GM19023 (cell line): ENCODE results near the gene PGF.

ENCODE experiments used
- ATAC-seq: cut with Tn5 transposase; IDR thresholded peaks from one replicate; pipeline ENCODE4 v1.9.1; 2021; ENCODE audit warnings: mild to moderate bottlenecking, moderate library complexity; ENCODE audit not compliant: unreplicated experiment

PGF gene

DNA sequence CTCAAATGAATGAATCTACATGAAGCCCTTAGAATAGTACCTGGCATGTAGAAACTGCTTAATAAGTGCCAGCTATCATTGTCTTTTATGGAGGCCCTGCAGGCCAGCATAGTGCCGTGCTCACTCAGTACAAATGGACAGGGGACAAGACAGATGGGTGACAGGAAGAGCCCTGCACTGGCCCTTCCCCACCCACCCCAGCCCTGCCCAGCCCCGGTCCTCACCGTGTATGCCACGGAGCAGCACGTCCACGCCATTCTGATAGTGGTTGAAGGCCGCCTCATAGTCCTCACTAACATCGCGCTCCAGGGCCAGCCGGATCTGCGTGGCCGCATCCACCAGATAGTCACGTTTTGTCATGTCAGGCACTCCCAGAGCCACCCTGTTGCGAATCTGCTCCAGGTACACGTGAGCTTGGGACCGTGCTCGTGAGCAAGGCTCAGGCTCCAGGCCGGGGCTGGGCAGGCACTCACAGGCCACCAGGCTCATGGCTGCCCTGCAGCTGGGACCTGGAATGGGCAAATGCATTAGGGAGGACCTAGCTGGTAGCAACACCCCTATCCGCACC lies 34.3 kb downstream of the PGF start:
- ATAC-seq, result no peak

DNA sequence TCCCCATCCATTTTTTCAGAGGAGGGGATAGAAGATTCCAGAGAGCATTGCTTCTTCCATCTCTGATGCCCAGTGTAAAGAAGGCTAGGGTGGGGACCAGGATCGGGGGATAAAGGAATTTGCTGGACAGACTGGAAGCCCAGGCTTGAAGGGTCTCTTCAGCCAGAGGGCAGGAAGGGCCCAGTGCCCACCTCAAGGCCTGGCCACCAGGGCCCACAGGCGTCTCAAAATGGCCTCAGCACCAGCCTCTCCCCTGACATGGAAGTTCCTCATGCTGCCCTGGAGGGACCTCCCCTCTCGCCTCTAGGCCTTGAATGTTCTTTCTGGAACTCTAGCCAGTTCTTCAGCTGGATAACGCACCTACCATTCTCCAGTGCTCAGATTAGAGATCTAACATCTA lies 35.1 kb downstream of the PGF start:
- no peak for ATAC-seq

DNA sequence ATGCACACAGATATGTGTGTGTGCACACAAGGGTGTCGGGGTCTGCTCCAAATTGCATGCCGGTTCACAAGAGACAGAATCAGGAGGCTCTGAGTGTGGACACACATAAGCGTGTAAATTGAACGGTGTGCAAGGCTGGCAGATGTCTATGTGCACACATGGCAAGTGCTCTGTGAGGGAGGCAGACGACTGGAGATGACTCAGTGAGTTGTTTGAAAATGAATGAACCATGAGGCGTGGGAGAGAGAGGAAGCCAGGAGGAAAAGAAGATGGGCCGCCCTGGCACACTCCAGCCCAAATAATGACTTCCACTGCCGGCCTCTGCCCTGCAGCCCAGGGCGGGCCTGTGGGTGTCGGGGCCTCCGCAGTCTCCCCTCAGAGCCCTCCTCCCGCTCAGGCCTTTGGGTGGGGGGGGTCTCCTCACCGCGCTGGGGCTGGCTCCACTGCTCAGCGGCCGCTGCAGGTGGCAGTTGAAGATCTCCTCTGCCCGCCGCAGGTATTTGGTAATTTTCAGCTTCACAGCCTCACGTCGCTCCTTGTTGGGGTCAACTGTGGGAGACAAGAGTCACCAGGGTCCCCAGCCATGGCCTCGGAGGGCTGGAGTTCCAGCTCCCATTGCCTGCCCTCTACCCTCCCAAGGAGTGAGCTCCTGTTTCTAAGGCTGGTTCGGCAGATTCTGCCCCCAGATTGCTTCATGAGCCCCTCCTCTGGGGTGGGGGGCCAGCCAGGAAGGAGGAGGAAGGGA lies 35.8 kb downstream of the PGF start:
- no peak for ATAC-seq

DNA sequence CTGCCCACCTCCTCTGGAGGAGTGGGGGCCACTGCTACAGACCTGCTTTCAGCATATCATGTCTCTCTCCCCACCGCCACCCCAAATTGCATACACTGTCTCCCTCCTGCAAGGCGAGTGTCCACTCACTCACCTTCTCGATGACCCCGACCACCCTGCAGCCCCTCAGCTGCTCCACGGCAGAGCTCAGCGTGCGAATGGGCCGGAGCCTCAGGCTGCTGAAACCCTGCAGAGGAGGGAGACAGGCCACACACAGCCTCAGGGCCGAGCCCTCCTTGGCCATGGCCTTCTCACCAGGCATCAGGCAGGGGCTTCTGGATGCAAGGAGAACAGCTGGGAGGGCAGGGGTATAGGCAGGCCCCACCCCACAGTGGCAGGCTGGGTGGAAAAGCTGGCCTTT lies 37.0 kb downstream of the PGF start:
- ATAC-seq, result no peak

DNA sequence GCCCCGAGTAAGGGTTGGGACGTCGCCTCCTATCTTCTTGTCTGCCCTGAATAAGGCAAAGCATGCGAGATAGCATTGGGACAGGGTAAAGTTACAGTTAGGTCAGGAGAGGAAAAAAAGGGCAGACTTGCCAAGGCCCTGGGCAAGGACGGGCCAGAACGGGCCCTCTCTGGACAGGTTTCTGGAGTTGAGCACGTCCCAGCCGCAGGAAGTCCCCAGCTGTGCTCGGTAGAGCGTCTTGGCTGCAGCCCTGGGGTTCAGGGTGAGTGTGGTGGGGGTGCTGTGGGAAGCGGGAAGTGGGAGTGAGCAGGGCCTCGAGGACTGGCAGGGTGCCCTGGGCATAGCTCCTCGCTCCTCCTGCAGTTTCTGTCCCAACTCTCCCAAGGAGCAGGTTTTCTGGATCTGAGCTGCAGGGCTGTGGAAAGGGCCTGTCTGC lies 37.7 kb downstream of the PGF start:
- ATAC-seq, result no peak

DNA sequence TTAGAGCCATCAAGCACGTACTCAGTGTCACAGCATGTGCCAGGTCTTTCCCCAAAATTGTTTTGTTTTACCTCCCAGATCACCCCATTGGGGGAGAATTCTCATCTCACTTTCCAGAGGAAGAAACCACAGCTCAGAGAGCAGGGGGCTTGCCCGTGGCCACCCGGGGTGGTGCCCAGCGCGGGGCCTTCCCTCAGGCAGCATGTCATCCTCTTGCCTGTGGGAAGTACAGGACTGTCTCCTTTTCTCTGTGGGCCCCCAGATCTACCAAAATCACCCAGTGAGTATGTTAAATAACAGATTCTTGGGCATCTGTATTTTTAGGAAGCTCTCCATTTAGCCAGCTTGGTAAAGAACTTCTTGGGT lies 38.2 kb downstream of the PGF start:
- ATAC-seq, result no peak

DNA sequence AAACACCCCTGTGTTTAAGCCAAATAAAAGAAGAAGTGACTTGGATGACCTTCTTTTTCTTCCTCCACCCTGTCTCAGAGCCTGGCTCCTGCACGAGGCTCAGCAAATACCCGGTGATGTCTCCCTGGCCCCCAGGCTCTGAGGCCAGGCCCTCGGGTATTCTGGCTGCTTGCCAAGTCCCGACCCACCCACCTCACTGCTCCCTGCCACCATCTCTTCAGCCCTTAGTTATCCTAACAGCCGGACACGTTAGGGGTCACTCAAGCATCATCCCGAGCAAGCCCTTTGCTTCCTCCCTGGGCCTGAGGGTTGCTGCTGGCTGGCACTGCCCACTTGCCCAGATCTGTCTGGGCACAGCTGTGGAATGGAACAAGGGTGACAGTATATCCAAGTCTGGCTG lies 39.6 kb downstream of the PGF start:
- no peak for ATAC-seq

DNA sequence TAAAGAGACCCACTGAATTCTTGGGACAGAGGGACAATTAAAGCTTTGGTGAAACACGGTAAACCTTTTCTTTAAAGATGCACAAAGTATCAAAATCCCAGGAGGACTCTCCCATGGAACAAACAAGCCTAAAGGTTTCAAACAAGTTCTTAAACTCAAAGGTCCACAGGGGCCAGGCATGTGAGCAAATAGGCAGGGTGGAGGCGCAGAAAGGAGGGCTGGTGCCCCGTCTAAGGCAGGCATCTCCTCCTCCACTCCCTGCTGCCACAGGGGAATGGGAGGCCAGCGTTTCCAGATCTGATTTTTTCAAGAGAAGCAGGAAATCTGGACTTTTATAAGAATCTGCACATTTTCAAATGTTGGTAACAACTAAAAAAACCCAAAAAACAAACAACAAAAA lies 40.0 kb downstream of the PGF start:
- ATAC-seq, result no peak

DNA sequence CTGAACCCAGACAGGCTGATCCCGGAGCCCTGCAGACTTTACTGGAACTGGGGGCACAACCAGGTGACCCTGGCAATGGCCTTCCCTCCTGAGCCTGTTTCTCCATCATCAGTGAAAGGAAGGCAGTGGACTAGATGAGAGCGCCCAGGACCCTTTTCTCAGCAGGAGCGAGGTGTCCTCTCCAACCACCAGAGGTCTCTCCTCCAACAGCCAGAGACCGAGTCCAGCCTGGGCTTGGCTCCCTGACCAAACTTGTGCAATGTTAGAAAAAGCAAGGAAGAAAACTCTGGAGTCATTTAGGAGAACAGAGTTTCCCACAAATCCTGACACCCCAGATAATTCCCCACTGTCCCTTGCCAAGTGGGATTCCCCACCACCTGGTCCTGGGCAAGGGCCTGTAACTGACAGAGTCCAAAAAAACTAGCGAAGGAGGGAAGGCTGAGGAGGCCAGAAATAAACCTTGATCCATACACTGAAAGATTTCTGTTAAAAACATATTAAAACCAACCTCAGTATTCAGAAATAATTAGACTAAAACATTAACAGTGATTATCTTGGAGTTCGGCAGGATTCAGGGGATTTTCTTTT lies 41.3 kb downstream of the PGF start:
- no peak for ATAC-seq

DNA sequence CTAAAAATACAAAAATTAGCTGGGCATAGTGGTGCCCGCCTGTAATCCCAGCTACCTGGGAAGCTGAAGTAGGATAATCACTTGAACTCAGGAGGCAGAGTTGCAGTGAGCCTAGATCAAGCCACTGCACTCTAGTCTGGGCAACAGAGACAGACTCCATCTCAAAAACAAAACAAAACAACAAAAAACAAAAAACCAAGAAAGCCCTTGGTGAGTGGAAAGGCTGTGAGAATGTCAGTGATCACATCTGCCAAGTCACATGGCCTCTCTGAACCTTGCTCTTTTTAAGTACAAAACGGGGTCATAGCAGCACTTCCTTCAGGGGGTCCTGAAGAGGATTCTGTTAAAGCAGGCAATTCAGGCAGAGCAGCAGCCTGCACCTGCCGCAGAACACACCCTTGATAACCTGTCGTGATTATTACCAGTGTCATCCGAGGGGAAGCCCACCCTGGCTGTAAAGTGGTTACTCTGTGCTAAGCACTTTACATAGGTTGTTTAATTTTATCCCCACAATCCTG lies 41.9 kb downstream of the PGF start:
- ATAC-seq, result no peak

DNA sequence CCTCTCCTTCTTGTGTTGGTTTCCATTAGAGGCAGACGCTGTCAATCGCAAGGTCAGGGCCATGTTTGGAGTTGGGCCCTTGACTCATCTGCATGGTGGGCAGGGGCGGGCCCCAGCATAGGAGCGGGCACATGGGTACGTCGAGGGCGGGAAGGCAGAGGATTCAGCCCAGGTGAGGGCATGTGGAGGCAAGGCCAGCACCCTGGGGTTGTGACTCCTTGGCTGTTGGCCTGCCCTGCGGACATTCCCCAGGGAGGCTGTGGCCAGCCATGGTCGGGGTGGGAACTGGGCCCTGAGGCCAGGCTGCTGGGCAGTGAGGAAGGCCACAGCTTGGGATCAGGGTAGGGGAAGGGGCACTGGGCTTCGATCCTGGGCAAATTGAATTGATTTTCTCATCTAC lies 42.6 kb downstream of the PGF start:
- no peak for ATAC-seq

DNA sequence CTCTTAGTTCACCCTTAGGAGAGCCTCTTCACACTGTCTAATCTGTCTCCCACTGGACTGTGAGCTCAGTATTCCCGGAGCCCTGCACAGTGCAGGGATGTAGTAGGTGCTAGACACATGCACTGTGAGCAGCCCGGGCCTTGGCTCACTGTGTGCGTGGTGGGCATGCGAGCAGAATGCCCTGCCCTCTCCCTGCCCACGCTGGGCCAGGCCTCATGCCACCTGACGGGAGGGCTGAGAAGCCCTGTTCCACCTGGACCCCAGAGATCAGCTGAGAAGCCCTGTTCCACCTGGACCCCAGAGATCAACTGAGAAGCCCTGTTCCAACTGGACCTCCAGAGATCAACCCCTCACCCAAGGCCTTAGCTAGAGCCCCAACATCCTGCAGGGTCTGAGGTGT lies 43.3 kb downstream of the PGF start:
- no peak for ATAC-seq

DNA sequence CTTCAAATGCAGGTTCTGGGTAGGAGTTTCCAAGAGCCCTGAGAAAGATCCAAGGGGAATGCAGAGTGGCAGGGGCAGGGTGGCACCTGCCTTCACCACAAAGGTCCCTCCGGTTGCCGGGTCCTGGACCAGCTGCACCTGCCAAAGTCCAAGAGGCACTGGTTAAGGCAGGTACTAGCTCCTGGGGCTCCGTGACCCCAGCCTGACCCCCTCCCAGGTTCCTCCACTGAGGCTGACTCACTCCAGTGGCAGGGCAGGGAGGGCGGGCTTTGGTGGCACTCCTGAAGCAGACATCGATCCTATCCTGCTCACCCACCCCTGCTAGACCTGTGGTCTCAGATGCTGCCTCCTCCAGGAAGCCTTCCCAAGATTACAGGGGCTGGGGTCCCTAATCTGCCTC lies 43.7 kb downstream of the PGF start:
- no peak for ATAC-seq

DNA sequence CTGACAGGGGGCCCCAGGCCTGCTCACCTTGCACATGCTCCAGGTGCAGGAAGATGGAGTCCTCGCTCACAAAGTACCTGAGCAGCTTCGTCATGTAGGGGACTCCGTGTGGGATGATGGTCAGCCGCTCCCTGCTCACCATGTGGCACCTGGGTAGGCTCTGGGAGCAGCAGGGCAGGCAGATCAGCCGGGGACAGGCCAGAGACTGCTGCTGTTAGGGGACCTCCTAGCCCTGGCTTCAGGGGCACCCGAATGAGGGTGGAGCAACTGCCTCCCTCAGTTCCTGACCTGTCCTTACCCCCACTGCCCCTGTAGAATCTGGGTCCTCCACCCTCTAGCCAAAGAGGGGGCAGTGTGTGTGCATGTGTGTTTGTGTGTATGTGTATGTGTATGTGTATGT lies 44.2 kb downstream of the PGF start:
- no peak for ATAC-seq

DNA sequence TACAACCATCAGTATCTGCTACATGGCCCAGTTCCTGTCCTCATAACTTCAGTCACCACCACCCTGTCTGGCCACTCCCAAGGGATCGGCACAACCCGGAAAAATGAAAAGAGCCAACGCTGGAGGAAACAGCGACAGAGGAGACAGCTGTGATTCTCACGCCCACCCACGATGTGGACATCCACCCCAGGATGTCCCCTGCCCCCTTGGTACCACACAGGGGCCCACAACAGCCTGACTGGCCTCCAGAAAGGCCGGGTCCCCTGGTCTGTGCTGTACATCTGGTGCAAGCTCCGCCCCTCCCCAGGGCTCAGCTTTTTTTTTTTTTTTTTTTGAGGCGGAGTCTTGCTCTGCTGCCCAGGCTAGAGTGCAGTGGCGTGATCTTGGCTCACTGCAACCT lies 44.8 kb downstream of the PGF start:
- no peak for ATAC-seq

DNA sequence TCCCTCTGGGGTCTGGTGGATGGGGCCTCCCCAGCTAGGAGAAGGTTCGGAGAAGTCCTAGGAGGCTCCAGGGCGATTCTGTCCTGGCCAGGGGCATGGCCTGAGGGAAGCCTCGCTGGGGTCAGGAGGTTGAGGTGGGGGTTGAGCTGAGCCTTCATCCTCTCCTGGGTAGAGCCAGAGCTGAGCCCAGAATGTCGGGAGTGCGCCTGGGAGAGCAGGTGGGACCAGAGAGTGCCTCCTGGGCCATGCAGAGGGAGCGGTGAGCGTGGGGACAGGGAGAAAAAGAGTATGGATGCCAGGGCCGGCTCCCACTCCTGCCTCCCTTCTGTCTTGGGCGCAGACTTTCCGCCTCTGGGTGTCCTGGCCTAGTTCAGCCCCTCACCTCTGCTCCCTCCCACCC lies 45.5 kb downstream of the PGF start:
- ATAC-seq, result no peak

DNA sequence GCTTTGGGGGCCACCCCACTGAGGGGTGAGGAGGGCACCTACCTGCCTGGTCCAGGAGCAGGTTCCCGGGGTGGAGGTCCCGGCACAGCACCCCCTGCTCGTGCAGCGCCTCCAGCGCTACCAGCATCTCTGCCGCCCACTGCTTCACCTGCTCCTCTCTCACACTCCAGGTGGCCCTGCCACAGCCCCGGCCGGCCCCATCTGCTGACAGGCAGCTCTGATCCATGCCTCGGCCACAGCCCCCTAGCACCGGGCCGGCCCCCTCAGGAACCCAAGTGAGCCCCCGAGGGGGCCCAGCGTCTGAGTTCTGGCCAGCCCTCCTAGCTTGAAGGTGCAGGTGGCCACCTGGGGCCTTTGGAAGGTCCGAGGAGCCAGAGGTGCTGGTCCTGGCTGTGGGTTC lies 45.9 kb downstream of the PGF start:
- no peak for ATAC-seq

DNA sequence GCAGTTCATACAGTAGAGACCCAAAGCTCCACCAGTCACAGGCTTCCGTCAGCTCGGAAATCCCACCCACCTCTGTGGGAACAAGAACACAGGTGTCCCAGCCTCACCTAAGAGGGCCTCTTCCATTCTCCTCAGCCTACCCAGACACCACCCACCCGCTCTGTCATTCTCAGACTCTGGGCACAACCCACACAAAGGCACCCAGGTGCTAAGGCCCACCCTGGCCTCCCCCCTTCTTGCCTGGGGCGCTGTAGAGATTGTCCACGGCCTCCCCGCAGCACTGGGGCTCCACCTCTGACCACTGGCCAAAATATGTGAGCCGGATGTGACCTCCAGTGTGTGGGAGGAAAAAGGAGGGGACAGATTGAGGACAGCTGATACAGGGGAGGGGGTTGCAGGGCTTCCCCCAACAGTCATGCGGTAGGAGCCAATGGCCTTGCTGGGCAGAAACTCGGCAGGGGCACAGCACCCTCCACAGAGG lies 46.5 kb downstream of the PGF start:
- no peak for ATAC-seq

DNA sequence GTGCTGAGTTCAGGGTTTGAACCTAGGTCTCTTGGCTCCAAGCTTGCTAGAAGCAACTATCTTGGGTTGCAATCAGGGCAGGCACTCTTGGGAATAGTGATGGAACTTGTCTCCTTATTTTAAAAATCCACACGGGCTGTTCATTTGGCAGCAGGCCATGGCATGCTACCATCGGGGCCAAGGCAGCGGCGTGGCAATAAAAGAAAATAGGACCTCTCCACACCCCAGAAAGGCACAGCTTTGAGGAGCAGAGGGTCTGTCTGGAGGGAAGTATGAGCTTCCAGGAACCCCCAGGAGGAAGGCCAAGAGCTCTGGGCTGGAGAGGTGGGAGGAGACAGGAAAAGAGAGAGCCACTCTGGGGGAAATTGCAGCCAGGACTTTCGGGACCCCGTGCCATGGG lies 47.7 kb downstream of the PGF start:
- no peak for ATAC-seq

DNA sequence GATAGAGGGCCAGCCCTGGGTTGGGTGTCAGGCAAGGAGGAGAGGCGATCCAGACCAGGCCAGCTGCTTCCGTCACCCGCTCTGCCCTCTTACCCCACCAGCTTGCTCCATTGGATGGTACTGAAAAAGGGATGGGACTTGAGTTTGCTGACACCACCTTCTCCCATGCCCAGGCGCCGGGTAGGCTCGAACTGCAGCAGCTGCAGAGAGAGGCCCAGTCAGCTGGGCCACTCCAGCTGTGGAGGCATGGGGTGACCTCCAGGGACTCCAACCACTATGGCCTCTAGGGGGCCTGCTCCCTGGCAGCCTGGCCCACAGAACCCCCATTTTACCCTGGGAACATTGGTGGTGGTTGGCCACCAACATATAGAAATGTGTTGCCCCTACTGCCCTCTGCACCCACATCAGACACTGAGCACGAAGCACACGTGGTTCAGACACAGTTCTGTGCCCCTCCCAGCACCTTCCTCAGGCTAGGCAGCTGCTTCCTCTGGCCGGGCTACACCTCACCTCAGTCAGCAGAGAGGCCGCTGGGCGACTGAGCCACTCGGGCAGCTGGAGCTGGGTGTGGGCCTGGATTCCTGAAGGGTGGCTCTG lies 48.4 kb downstream of the PGF start:
- no peak for ATAC-seq

DNA sequence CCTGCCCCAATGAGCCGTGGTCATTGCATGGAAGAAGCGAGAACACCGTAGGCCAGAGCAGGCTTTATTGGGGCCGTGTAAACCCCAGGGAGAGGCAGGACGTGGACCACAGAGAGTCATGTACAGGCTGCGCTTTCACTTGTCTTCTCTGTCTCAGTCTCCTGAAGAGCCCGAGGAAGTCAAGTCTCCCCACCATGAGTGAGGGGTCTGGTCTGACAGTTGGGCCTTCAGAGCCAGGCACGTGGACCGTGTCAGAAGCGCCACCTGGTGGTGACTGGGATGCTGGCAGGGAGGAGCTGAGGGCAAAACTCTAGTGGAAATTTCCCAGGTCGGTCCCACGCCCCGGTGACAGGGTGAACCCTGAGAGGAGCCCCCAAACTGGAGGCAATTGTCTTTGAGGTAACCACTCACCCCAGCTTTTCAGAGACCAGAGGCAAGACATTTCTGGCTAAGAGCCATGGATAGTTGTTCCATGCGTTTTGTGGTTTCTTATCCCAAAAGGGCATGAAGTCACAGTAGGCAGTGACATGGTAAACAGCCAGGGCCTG lies 49.7 kb downstream of the PGF start:
- ATAC-seq, result no peak
